Naive thymus-derived CD4-positive, alpha-beta T cell (primary cell): ENCODE data around the gene CYBRD1. TPM values are rescaled to one million over a fixed set of nuclear protein-coding genes. Genes with fewer than 3 reads are reported as not detected.
A peak's percentile ranks its signal among the peaks of the same experiment; 100 is the strongest.

ENCODE experiments used
- ATAC-seq: fragments of 150-1000 bp; cut with Tn5 transposase; 2 replicates; pipeline ENCODE4 v1.10.0; 2021; ENCODE audit warnings: mild to moderate bottlenecking, moderate library complexity
- CTCF ChIA-PET: fragments of 350-600 bp; sonication (Branson Sonifier 250); formaldehyde crosslinking; loops from one replicate; lab custom pipeline; 2021; ENCODE audit warnings: antibody characterized with exemption; lab: Charles Lee
- POLR2A ChIA-PET: fragments of 350-600 bp; sonication (Branson Sonifier 250); formaldehyde crosslinking; loops from one replicate; lab custom pipeline; 2021; ENCODE audit warnings: antibody characterized with exemption, inconsistent platforms; lab: Charles Lee
- DNase-seq, 9 donors: peaks; one replicate each; pipeline versions ENCODE4 v3.0.0 to v3.0.0-alpha.2; 2020 to 2022; ENCODE audit warnings: mixed read lengths in 1 of 9
- H3K27ac ChIP-seq: one replicate; pipeline ENCODE4 v1.7.0; 2013; ENCODE audit warnings: mild to moderate bottlenecking, low read depth, low read length, moderate library complexity
- H3K27me3 ChIP-seq, 2 donors: one replicate each; pipeline ENCODE4 v1.7.0; 2013; ENCODE audit warnings: low read length in 2 of 2, mild to moderate bottlenecking in 2 of 2, moderate library complexity in 2 of 2; ENCODE audit not compliant: control insufficient read depth in 2 of 2, insufficient read depth in 2 of 2
- H3K36me3 ChIP-seq, 3 experiments: 1 replicate in 2 of 3; 2 replicates in 1 of 3; pipeline ENCODE4 v1.7.0; 2013; ENCODE audit warnings: low read length in 3 of 3, mild to moderate bottlenecking in 3 of 3, moderate library complexity in 1 of 3; ENCODE audit not compliant: insufficient read depth in 3 of 3, control insufficient read depth in 2 of 3
- H3K4me1 ChIP-seq, 2 donors: one replicate each; pipeline ENCODE4 v1.7.0; 2013; ENCODE audit warnings: low read length in 2 of 2, mild to moderate bottlenecking in 2 of 2, moderate library complexity in 1 of 2; ENCODE audit not compliant: control insufficient read depth in 2 of 2, insufficient read depth in 2 of 2
- H3K4me3 ChIP-seq: 2 replicates; pipeline ENCODE4 v1.7.0; 2013; ENCODE audit warnings: mild to moderate bottlenecking, low read length
- H3K9me3 ChIP-seq, 3 experiments: 1 replicate in 2 of 3; 2 replicates in 1 of 3; pipeline ENCODE4 v1.7.0; 2013; ENCODE audit warnings: low read length in 3 of 3; ENCODE audit not compliant: control insufficient read depth in 2 of 3
- H3K27ac Mint-ChIP-seq, 9 donors: one replicate each; pipeline ENCODE4 v1.8.0; 2020 to 2022; ENCODE audit warnings: mixed read lengths in 9 of 9, mild to moderate bottlenecking in 8 of 9, moderate library complexity in 5 of 9, inconsistent platforms in 2 of 9
- H3K27me3 Mint-ChIP-seq, 5 donors: one replicate each; pipeline ENCODE4 v1.8.0; 2021 to 2022; ENCODE audit warnings: mixed read lengths in 5 of 5, mild to moderate bottlenecking in 1 of 5
- H3K36me3 Mint-ChIP-seq, 5 donors: one replicate each; pipeline ENCODE4 v1.8.0; 2020 to 2022; ENCODE audit warnings: mixed read lengths in 5 of 5, mild to moderate bottlenecking in 3 of 5, inconsistent platforms in 1 of 5
- H3K4me1 Mint-ChIP-seq, 7 donors: one replicate each; pipeline ENCODE4 v1.8.0; 2020 to 2022; ENCODE audit warnings: mixed read lengths in 7 of 7, mild to moderate bottlenecking in 3 of 7, inconsistent platforms in 1 of 7
- H3K4me3 Mint-ChIP-seq, 10 donors: one replicate each; pipeline ENCODE4 v1.8.0; 2020 to 2022; ENCODE audit warnings: mild to moderate bottlenecking in 10 of 10, mixed read lengths in 10 of 10, moderate library complexity in 6 of 10, inconsistent platforms in 2 of 10
- H3K9me3 Mint-ChIP-seq, 11 donors: one replicate each; pipeline ENCODE4 v1.8.0; 2020 to 2022; ENCODE audit warnings: mixed read lengths in 11 of 11, mild to moderate bottlenecking in 4 of 11, inconsistent platforms in 1 of 11, moderate library complexity in 1 of 11
- intact Hi-C, 2 donors: fragments of 100-400 bp; cut with micrococcal nuclease; formaldehyde crosslinking; loops; one replicate each; pipeline ENCODE4 v1.15.1; 2023
- polyA plus RNA-seq, 2 donors: library from polyadenylated mRNA; unstranded; fragments of 300-500 nt; fragmentation: Illumina TruSeq; gene quantifications; one replicate each; pipeline ENCODE4 v1.2.3, GENCODE V29; 2021
- total RNA-seq, 6 experiments: library from RNA in 5 of 6; stranded (reverse) in 5 of 6; gene quantifications; 1 replicate in 5 of 6; 2 replicates in 1 of 6; pipeline ENCODE4 v1.2.3 and lab custom pipeline; 2021 to 2026

Gene CYBRD1
- total and polyA plus RNA-seq, 7 experiments from 2014 or later = 0.12 to 11.1 (median 1.2) TPM; not detected in 1

GRCh38 chr2:171482877-171483276 is 39.4 kb upstream of the CYBRD1 start:
- H3K4me3 Mint-ChIP-seq = no peak overlapping the region
- ChIA-PET CTCF (no interaction called here), POLR2A (no interaction called here)
- H3K36me3 ChIP-seq = peaks cover 0 to 46% (median 3%) of the 10 kb centered on the region in 3 experiments
- no peak for DNase-seq
- H3K9me3 Mint-ChIP-seq = peaks cover 0 to 3% (median 0%) of the 10 kb centered on the region in 11 donors
- ATAC-seq = no peak
- H3K27me3 ChIP-seq = no peaks in the 10 kb centered on the region
- no peaks in the 10 kb centered on the region for H3K9me3 ChIP-seq
- H3K27ac Mint-ChIP-seq = peak overlapping the region in 1 of 9 donors; percentile 32
- H3K4me3 ChIP-seq = no peak overlapping the region
- no peak overlapping the region for H3K27ac ChIP-seq
- peaks cover 6 to 77% (median 61%) of the 10 kb centered on the region in 5 donors for H3K36me3 Mint-ChIP-seq
- intact Hi-C loops = no loop called here
- no peaks in the 10 kb centered on the region for H3K27me3 Mint-ChIP-seq
- no peaks in the 10 kb centered on the region for H3K4me1 ChIP-seq
- H3K4me1 Mint-ChIP-seq = peaks cover 0 to 10% (median 6%) of the 10 kb centered on the region in 7 donors

- Mint-ChIP-seq H3K36me3 (peaks cover 11 to 80% (median 65%) of the 10 kb centered on the region in 5 donors), H3K9me3 (peaks cover 0 to 11% (median 4%) of the 10 kb centered on the region in 11 donors), H3K27ac (no peak overlapping the region), H3K27me3 (no peaks in the 10 kb centered on the region), H3K4me3 (no peak overlapping the region), H3K4me1 (peaks cover 0 to 10% (median 6%) of the 10 kb centered on the region in 7 donors)
- Histone ChIP-seq H3K9me3 (no peaks in the 10 kb centered on the region), H3K36me3 (peaks cover 0 to 39% (median 3%) of the 10 kb centered on the region in 3 experiments), H3K4me1 (no peaks in the 10 kb centered on the region), H3K27me3 (no peaks in the 10 kb centered on the region), H3K27ac (no peak overlapping the region), H3K4me3 (no peak overlapping the region)
- POLR2A ChIA-PET = no interaction called here
- CTCF ChIA-PET = no interaction called here
- no peak for ATAC-seq
- intact Hi-C loops = no loop called here
- no peak for DNase-seq
These were observed 38.5 kb upstream of the CYBRD1 start for GRCh38 chr2:171483793-171484192.

- peaks cover 0 to 30% (median 3%) of the 10 kb centered on the region in 3 experiments for H3K36me3 ChIP-seq
- H3K4me1 Mint-ChIP-seq = peaks cover 0 to 10% (median 6%) of the 10 kb centered on the region in 7 donors
- H3K27me3 Mint-ChIP-seq = no peaks in the 10 kb centered on the region
- H3K4me3 Mint-ChIP-seq = no peak overlapping the region
- H3K9me3 ChIP-seq = no peaks in the 10 kb centered on the region
- no peaks in the 10 kb centered on the region for H3K4me1 ChIP-seq
- intact Hi-C loops = no loop called here
- H3K27me3 ChIP-seq = no peaks in the 10 kb centered on the region
- POLR2A ChIA-PET = no interaction called here
- H3K36me3 Mint-ChIP-seq = peaks cover 12 to 71% (median 69%) of the 10 kb centered on the region in 5 donors
- no peak for DNase-seq
- CTCF ChIA-PET = no interaction called here
- H3K27ac ChIP-seq = no peak overlapping the region
- peaks cover 0 to 15% (median 4%) of the 10 kb centered on the region in 11 donors for H3K9me3 Mint-ChIP-seq
- peak overlapping the region in 2 of 9 donors; percentile 7 to 54 for H3K27ac Mint-ChIP-seq
- H3K4me3 ChIP-seq = no peak overlapping the region
- ATAC-seq = no peak
These were observed 37.2 kb upstream of the CYBRD1 start for GRCh38 chr2:171485116-171485515.

- Mint-ChIP-seq H3K36me3 (peaks cover 11 to 67% (median 60%) of the 10 kb centered on the region in 5 donors), H3K4me1 (peaks cover 0 to 10% (median 6%) of the 10 kb centered on the region in 7 donors), H3K27me3 (no peaks in the 10 kb centered on the region), H3K27ac (no peak overlapping the region), H3K4me3 (no peak overlapping the region), H3K9me3 (peaks cover 0 to 15% (median 4%) of the 10 kb centered on the region in 11 donors)
- Histone ChIP-seq H3K27ac (no peak overlapping the region), H3K9me3 (no peaks in the 10 kb centered on the region), H3K4me3 (no peak overlapping the region), H3K27me3 (no peaks in the 10 kb centered on the region), H3K4me1 (no peaks in the 10 kb centered on the region), H3K36me3 (peaks cover 0 to 14% (median 0%) of the 10 kb centered on the region in 3 experiments)
- no peak for ATAC-seq
- ChIA-PET POLR2A (no interaction called here), CTCF (no interaction called here)
- DNase-seq = no peak
- intact Hi-C loops = no loop called here
These were observed 35.1 kb upstream of the CYBRD1 start for GRCh38 chr2:171487201-171487600.

- H3K9me3 Mint-ChIP-seq = peaks cover 0 to 15% (median 4%) of the 10 kb centered on the region in 11 donors
- intact Hi-C loops = no loop called here
- POLR2A ChIA-PET = no interaction called here
- Histone ChIP-seq H3K9me3 (no peaks in the 10 kb centered on the region), H3K36me3 (peaks cover 0 to 7% (median 0%) of the 10 kb centered on the region in 3 experiments), H3K27ac (no peak overlapping the region), H3K27me3 (no peaks in the 10 kb centered on the region), H3K4me3 (no peak overlapping the region), H3K4me1 (no peaks in the 10 kb centered on the region)
- H3K36me3 Mint-ChIP-seq = peaks cover 11 to 61% (median 56%) of the 10 kb centered on the region in 5 donors
- DNase-seq (no peak), ATAC-seq (no peak)
- H3K4me3 Mint-ChIP-seq = no peak overlapping the region
- H3K27me3 Mint-ChIP-seq = no peaks in the 10 kb centered on the region
- H3K4me1 Mint-ChIP-seq = peaks cover 0 to 10% (median 6%) of the 10 kb centered on the region in 7 donors
- CTCF ChIA-PET = interaction anchor here (0.6 kb wide), 1 partner anchor 15 kb away, joined by 3 read pairs; no protein-coding TSS in a partner anchor
- H3K27ac Mint-ChIP-seq = no peak overlapping the region
These were observed 34.4 kb upstream of the CYBRD1 start for GRCh38 chr2:171487803-171488259.

GRCh38 chr2:171490577-171490976 is 31.7 kb upstream of the CYBRD1 start:
- Mint-ChIP-seq H3K4me3 (peak overlapping the region in 1 of 10 donors; percentile 26), H3K36me3 (peaks cover 9 to 51% (median 42%) of the 10 kb centered on the region in 5 donors), H3K27ac (no peak overlapping the region), H3K27me3 (no peaks in the 10 kb centered on the region), H3K9me3 (peaks cover 0 to 15% (median 4%) of the 10 kb centered on the region in 11 donors), H3K4me1 (no peaks in the 10 kb centered on the region)
- DNase-seq (no peak), ATAC-seq (no peak)
- H3K4me3 ChIP-seq = no peak overlapping the region
- intact Hi-C loops = no loop called here
- ChIA-PET POLR2A (interaction anchor here (0.6 kb wide), 1 partner anchor 460 kb away, joined by 3 read pairs; no protein-coding TSS in a partner anchor), CTCF (no interaction called here)
- no peak overlapping the region for H3K27ac ChIP-seq
- H3K36me3 ChIP-seq = peaks cover 0 to 3% (median 0%) of the 10 kb centered on the region in 3 experiments
- no peaks in the 10 kb centered on the region for H3K9me3 ChIP-seq
- no peaks in the 10 kb centered on the region for H3K4me1 ChIP-seq
- H3K27me3 ChIP-seq = no peaks in the 10 kb centered on the region

GRCh38 chr2:171491292-171491691 is 31.0 kb upstream of the CYBRD1 start:
- DNase-seq = no peak
- Histone ChIP-seq H3K4me3 (no peak overlapping the region), H3K4me1 (no peaks in the 10 kb centered on the region), H3K27ac (no peak overlapping the region), H3K9me3 (no peaks in the 10 kb centered on the region), H3K36me3 (no peaks in the 10 kb centered on the region), H3K27me3 (no peaks in the 10 kb centered on the region)
- no peaks in the 10 kb centered on the region for H3K4me1 Mint-ChIP-seq
- ChIA-PET POLR2A (interaction anchor here (0.6 kb wide), 1 partner anchor 460 kb away, joined by 3 read pairs; no protein-coding TSS in a partner anchor), CTCF (no interaction called here)
- H3K9me3 Mint-ChIP-seq = peaks cover 0 to 15% (median 4%) of the 10 kb centered on the region in 11 donors
- H3K4me3 Mint-ChIP-seq = no peak overlapping the region
- no peaks in the 10 kb centered on the region for H3K27me3 Mint-ChIP-seq
- ATAC-seq = no peak
- peaks cover 9 to 49% (median 37%) of the 10 kb centered on the region in 5 donors for H3K36me3 Mint-ChIP-seq
- intact Hi-C loops = no loop called here
- H3K27ac Mint-ChIP-seq = no peak overlapping the region
